Liver (tissue), 9 donors: ENCODE measurements around the gene SYNGR4. TPM values are rescaled to one million over a fixed set of nuclear protein-coding genes. Genes with fewer than 3 reads are reported as not detected.
A peak's percentile ranks its signal among the peaks of the same experiment; 100 is the strongest.

Experiments used
- DNase-seq: peaks from one replicate; pipeline ENCODE4 v3.0.0-alpha.2; 2017; ENCODE audit warnings: low spot score
- H3K27ac ChIP-seq, 2 donors: one replicate each; pipeline ENCODE4 v1.7.0; 2013; ENCODE audit warnings: inconsistent platforms in 2 of 2, low read length in 2 of 2, control low read depth in 1 of 2, low read depth in 1 of 2, mild to moderate bottlenecking in 1 of 2
- H3K27me3 ChIP-seq, 4 donors: one replicate each; pipeline versions ENCODE4 v1.6.1 to v1.7.0; 2013; ENCODE audit warnings: low read length in 3 of 4, inconsistent platforms in 1 of 4, mild to moderate bottlenecking in 1 of 4, moderate library complexity in 1 of 4; ENCODE audit not compliant: control insufficient read depth in 4 of 4, insufficient read depth in 4 of 4
- H3K36me3 ChIP-seq, 4 donors: one replicate each; pipeline versions ENCODE4 v1.6.1 to v1.7.0; 2013; ENCODE audit warnings: low read length in 3 of 4, mild to moderate bottlenecking in 3 of 4, low read depth in 1 of 4, moderate library complexity in 1 of 4; ENCODE audit not compliant: control insufficient read depth in 4 of 4, insufficient read depth in 3 of 4
- H3K4me1 ChIP-seq, 4 donors: one replicate each; pipeline versions ENCODE4 v1.6.1 to v1.7.0; 2013; ENCODE audit warnings: low read length in 3 of 4, mild to moderate bottlenecking in 3 of 4, moderate library complexity in 1 of 4; ENCODE audit not compliant: control insufficient read depth in 4 of 4, insufficient read depth in 4 of 4
- H3K4me3 ChIP-seq, 3 donors: one replicate each; pipeline versions ENCODE4 v1.6.1 to v1.7.0; 2013; ENCODE audit warnings: low read length in 3 of 3, control low read depth in 1 of 3, low read depth in 1 of 3, mild to moderate bottlenecking in 1 of 3
- H3K9ac ChIP-seq, 2 donors: one replicate each; pipeline ENCODE4 v1.7.0; 2013; ENCODE audit warnings: low read length in 2 of 2, mild to moderate bottlenecking in 2 of 2, moderate library complexity in 2 of 2, control low read depth in 1 of 2, low read depth in 1 of 2
- H3K9me3 ChIP-seq, 4 donors: one replicate each; pipeline versions ENCODE4 v1.6.1 to v1.7.0; 2013; ENCODE audit warnings: low read length in 3 of 4; ENCODE audit not compliant: control insufficient read depth in 4 of 4
- EGR1 ChIP-seq, 2 donors: IDR thresholded peaks; 2 replicates each; pipeline ENCODE4 v1.6.1; 2016 to 2018; ENCODE audit warnings: antibody characterized with exemption in 2 of 2, low read depth in 2 of 2
- FOXA1 ChIP-seq: IDR thresholded peaks from 2 replicates; pipeline ENCODE4 v1.6.1; 2016; ENCODE audit warnings: antibody characterized with exemption
- FOXA2 ChIP-seq: IDR thresholded peaks from 2 replicates; pipeline ENCODE4 v1.6.1; 2016; ENCODE audit warnings: antibody characterized with exemption
- GABPA ChIP-seq, 2 donors: IDR thresholded peaks in 1 of 2; conservative IDR thresholded peaks in 1 of 2; 2 replicates each; pipeline ENCODE4 v1.6.1; 2016; ENCODE audit warnings: antibody characterized with exemption in 2 of 2, mild to moderate bottlenecking in 1 of 2, moderate library complexity in 1 of 2
- HNF4A ChIP-seq, 2 donors: conservative IDR thresholded peaks; 2 replicates each; pipeline ENCODE4 v1.6.1; 2016; ENCODE audit warnings: antibody characterized with exemption in 2 of 2, mild to moderate bottlenecking in 2 of 2
- HNF4G ChIP-seq: IDR thresholded peaks from 2 replicates; pipeline ENCODE4 v1.6.1; 2016; ENCODE audit warnings: antibody characterized with exemption
- JUND ChIP-seq, 2 donors: IDR thresholded peaks; 2 replicates each; pipeline ENCODE4 v1.6.1; 2016; ENCODE audit warnings: antibody characterized with exemption in 2 of 2
- NR2F2 ChIP-seq: IDR thresholded peaks from 2 replicates; pipeline ENCODE4 v1.6.1; 2016; ENCODE audit warnings: antibody characterized with exemption
- RAD21 ChIP-seq, 2 donors: IDR thresholded peaks; 2 replicates each; pipeline ENCODE4 v1.6.1; 2016; ENCODE audit warnings: antibody characterized with exemption in 2 of 2, mild to moderate bottlenecking in 2 of 2
- RXRA ChIP-seq, 2 donors: IDR thresholded peaks; 2 replicates each; pipeline ENCODE4 v1.6.1; 2017 to 2018; ENCODE audit warnings: antibody characterized with exemption in 2 of 2, mild to moderate bottlenecking in 1 of 2
- SP1 ChIP-seq: IDR thresholded peaks from 2 replicates; pipeline ENCODE4 v1.6.1; 2018; ENCODE audit warnings: antibody characterized with exemption, mild to moderate bottlenecking
- TAF1 ChIP-seq: conservative IDR thresholded peaks from 2 replicates; pipeline ENCODE4 v1.6.1; 2016; ENCODE audit warnings: antibody characterized with exemption, mild to moderate bottlenecking
- YY1 ChIP-seq: IDR thresholded peaks from 2 replicates; pipeline ENCODE4 v1.6.1; 2016; ENCODE audit warnings: antibody characterized with exemption, mild to moderate bottlenecking
- WGBS: extraction: QIAGEN DNeasy Blood & Tissue Kit; methylation state at CpG from one replicate; pipeline ENCODE4 v1.1.7; 2013; 5-methylcytosine and 5-hydroxymethylcytosine counted together
- polyA plus RNA-seq, 2 donors: library from polyadenylated mRNA; stranded (reverse) in 1 of 2; unstranded in 1 of 2; fragments of 200-250 nt in 1 of 2; fragments of >200 nt in 1 of 2; fragmentation: Nextera tagmentation in 1 of 2; extraction: Ambion mirVana in 1 of 2; gene quantifications; one replicate each; pipeline versions ENCODE4 v1.2.1 to v1.2.3, GENCODE V29; 2013 to 2015
- total RNA-seq, 2 donors: library from RNA; depleted of rRNA; stranded (reverse); fragments of >200 nt; gene quantifications; one replicate each; pipeline ENCODE4 v1.2.3, GENCODE V29; 2014
- TF ChIP-seq, protein P1 (sequence below): IDR thresholded peaks from 2 replicates; pipeline ENCODE4 v1.6.1; 2016; ENCODE audit warnings: antibody characterized with exemption, mild to moderate bottlenecking
- TF ChIP-seq, protein P2 (sequence below): fragments of 150-350 bp; IDR thresholded peaks from 2 replicates; pipeline ENCODE4 v1.5.1; 2017; ENCODE audit warnings: improper control_type of control experiment, low read depth, low read length; ENCODE audit not compliant: missing input control
- TF ChIP-seq, protein P3 (sequence below): IDR thresholded peaks from 2 replicates; pipeline ENCODE4 v1.6.1; 2016; ENCODE audit warnings: antibody characterized with exemption
- TF ChIP-seq, protein P4 (sequence below): IDR thresholded peaks from 2 replicates; pipeline ENCODE4 v1.6.1; 2016; ENCODE audit warnings: antibody characterized with exemption
- TF ChIP-seq, protein P5 (sequence below): IDR thresholded peaks from 2 replicates; pipeline ENCODE4 v1.6.1; 2016; ENCODE audit warnings: antibody characterized with exemption
- donor health status: healthy.
- donor health status: healthy.
- donor health status: healthy.
- donor health status: healthy.
- donor health status: healthy.

The SYNGR4 gene
- total and polyA plus RNA-seq, 4 donors: 0.09 TPM; not detected in 3

DNA sequence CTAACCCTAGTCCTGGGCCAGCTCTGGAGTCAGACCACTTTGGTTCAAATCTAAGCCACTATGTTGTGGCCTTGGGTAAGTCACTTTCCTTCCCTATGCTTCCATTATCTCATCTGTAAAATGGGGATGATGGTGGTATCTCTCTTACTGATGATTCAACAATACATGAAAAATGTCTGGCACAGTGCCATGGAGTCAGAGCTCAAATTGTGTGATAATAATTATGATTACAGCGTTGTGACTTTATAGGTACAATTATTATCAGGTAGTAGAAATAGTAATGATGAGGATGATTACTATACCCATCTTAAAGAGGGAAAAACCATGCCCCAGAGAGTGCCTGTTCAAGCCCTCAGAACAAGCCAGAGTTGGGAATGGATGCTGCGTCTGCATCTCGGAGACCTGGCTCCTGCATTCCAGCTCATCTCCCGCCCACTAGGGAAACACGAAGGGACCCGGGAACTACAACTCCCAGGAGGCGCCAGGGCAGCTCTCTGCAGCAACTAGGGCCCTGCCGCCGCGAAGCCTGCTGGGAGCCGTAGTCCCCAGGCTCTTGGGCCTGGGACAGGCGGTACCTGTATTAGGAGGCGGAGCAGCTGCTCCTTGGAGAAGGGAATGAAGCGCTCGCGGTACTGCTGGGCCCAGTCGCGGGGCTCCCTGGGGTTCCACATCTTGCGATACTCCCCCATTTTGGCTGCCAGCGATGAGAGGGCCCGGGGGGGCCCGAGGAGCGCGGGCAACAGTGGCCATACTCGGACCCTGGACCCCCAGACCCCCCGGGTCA, 1.3 kb upstream of the SYNGR4 start:
- H3K36me3 ChIP-seq: peaks cover 0 to 6% (median under 1%) of the 10 kb centered on the region in 4 donors

More for the DNA sequence above, 1.3 kb upstream of the SYNGR4 start:
- H3K9ac ChIP-seq: peak overlapping the region; percentile 84 to 97
- TF ChIP-seq, protein P1, sequence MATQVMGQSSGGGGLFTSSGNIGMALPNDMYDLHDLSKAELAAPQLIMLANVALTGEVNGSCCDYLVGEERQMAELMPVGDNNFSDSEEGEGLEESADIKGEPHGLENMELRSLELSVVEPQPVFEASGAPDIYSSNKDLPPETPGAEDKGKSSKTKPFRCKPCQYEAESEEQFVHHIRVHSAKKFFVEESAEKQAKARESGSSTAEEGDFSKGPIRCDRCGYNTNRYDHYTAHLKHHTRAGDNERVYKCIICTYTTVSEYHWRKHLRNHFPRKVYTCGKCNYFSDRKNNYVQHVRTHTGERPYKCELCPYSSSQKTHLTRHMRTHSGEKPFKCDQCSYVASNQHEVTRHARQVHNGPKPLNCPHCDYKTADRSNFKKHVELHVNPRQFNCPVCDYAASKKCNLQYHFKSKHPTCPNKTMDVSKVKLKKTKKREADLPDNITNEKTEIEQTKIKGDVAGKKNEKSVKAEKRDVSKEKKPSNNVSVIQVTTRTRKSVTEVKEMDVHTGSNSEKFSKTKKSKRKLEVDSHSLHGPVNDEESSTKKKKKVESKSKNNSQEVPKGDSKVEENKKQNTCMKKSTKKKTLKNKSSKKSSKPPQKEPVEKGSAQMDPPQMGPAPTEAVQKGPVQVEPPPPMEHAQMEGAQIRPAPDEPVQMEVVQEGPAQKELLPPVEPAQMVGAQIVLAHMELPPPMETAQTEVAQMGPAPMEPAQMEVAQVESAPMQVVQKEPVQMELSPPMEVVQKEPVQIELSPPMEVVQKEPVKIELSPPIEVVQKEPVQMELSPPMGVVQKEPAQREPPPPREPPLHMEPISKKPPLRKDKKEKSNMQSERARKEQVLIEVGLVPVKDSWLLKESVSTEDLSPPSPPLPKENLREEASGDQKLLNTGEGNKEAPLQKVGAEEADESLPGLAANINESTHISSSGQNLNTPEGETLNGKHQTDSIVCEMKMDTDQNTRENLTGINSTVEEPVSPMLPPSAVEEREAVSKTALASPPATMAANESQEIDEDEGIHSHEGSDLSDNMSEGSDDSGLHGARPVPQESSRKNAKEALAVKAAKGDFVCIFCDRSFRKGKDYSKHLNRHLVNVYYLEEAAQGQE: no peak
- TF ChIP-seq, protein P2, sequence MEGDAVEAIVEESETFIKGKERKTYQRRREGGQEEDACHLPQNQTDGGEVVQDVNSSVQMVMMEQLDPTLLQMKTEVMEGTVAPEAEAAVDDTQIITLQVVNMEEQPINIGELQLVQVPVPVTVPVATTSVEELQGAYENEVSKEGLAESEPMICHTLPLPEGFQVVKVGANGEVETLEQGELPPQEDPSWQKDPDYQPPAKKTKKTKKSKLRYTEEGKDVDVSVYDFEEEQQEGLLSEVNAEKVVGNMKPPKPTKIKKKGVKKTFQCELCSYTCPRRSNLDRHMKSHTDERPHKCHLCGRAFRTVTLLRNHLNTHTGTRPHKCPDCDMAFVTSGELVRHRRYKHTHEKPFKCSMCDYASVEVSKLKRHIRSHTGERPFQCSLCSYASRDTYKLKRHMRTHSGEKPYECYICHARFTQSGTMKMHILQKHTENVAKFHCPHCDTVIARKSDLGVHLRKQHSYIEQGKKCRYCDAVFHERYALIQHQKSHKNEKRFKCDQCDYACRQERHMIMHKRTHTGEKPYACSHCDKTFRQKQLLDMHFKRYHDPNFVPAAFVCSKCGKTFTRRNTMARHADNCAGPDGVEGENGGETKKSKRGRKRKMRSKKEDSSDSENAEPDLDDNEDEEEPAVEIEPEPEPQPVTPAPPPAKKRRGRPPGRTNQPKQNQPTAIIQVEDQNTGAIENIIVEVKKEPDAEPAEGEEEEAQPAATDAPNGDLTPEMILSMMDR: peak; percentile 26
- TF ChIP-seq, protein P3, sequence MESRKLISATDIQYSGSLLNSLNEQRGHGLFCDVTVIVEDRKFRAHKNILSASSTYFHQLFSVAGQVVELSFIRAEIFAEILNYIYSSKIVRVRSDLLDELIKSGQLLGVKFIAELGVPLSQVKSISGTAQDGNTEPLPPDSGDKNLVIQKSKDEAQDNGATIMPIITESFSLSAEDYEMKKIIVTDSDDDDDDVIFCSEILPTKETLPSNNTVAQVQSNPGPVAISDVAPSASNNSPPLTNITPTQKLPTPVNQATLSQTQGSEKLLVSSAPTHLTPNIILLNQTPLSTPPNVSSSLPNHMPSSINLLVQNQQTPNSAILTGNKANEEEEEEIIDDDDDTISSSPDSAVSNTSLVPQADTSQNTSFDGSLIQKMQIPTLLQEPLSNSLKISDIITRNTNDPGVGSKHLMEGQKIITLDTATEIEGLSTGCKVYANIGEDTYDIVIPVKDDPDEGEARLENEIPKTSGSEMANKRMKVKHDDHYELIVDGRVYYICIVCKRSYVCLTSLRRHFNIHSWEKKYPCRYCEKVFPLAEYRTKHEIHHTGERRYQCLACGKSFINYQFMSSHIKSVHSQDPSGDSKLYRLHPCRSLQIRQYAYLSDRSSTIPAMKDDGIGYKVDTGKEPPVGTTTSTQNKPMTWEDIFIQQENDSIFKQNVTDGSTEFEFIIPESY: peak; percentile 45
- TF ChIP-seq RAD21 (IDR thresholded peaks at IDR 0.05) (peak in 1 of 2 donors; percentile 8), YY1 (peak; percentile 69), TAF1 (no peak), JUND (IDR thresholded peaks at IDR 0.05) (no peak), HNF4A (conservative IDR thresholded peaks at IDR 0.05) (no peak), SP1 (peak; percentile 40), GABPA (IDR thresholded peaks at IDR 0.05 in 1 of 2, conservative IDR thresholded peaks at IDR 0.05 in 1 of 2) (peak in 1 of 2 donors; percentile 22), RXRA (IDR thresholded peaks at IDR 0.05) (peak in 1 of 2 donors; percentile 33), NR2F2 (no peak), FOXA1 (no peak), HNF4G (no peak), EGR1 (IDR thresholded peaks at IDR 0.05; ENCODE audit: low read depth in 2 of 2) (no peak), FOXA2 (no peak)
- TF ChIP-seq, protein P4, sequence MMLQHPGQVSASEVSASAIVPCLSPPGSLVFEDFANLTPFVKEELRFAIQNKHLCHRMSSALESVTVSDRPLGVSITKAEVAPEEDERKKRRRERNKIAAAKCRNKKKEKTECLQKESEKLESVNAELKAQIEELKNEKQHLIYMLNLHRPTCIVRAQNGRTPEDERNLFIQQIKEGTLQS: no peak
- TF ChIP-seq, protein P5, sequence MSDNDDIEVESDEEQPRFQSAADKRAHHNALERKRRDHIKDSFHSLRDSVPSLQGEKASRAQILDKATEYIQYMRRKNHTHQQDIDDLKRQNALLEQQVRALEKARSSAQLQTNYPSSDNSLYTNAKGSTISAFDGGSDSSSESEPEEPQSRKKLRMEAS: peak; percentile 41
- no peaks in the 10 kb centered on the region for H3K27me3 ChIP-seq
- H3K4me1 ChIP-seq: peaks cover 0 to 11% (median 6%) of the 10 kb centered on the region in 4 donors
- peak; percentile 95 for DNase-seq
- H3K4me3 ChIP-seq: peak overlapping the region; percentile 52 to 85 (median 67)
- no peaks in the 10 kb centered on the region for H3K9me3 ChIP-seq
- peak overlapping the region; percentile 92 to 99 for H3K27ac ChIP-seq
- WGBS: 4% methylated on average over 26 of the region's 26 CpGs
